ENCODE results near the gene LDB3. TPM values are rescaled to one million over a fixed set of nuclear protein-coding genes. Genes with fewer than 3 reads are reported as not detected.
A peak's percentile ranks its signal among the peaks of the same experiment; 100 is the strongest.

LDB3 gene
- total and polyA plus RNA-seq, 2 of the 8 experiments (the other 6 are each of a cell fraction or from before 2014, with no cell fraction given) = 0.20 to 0.43 TPM

DNA sequence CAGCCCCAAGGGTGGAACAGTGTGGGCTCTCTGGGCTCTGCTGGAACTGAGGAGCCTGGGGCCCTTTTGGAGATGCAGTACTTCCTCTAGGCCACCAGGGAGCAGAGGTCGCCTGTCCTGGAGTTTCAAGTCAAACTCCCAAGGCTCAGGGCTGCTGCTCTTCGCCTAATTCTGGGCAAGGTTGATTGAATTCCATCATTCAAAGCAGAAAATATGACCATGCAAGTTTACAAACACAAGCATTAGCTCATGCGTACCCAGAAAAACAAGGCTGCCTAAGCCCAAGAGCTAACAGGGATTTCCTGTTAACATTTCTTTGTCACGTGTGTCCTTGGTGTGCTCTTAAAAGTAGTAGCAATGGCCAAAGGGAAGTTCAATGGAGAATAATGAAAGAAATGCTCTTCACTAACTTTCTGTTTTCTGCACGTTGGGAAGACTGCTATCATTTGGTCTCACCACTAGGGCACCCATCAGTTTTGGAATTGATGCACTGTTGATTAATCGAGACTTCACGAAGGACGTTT is 20.1 kb downstream of the LDB3 start:
- no peaks in the 10 kb centered on the region; the same call in 1 of the 2 replicates for H3K23me2 ChIP-seq (ENCODE audit: low read depth, low read length)
- no peaks in the 10 kb centered on the region for H3K79me2 ChIP-seq (ENCODE audit: control insufficient read depth in 1 of 2, insufficient read depth in 2 of 2, low read length in 2 of 2)
- no peak overlapping the region for H2BK15ac ChIP-seq (ENCODE audit: low read length)
- H3K9me3 ChIP-seq (ENCODE audit: insufficient read depth in 2 of 2, low read depth in 1 of 2, low read length in 1 of 2) = no peaks in the 10 kb centered on the region
- H3K9ac ChIP-seq (replicated peaks in 1 of 4; ENCODE audit: extremely low read depth in 1 of 4, low read depth in 3 of 4, low read length in 3 of 4) = no peak overlapping the region
- H3K56ac ChIP-seq (replicated peaks; ENCODE audit: insufficient read length, low read depth, low read length) = no peak overlapping the region
- CTCF ChIA-PET (ENCODE audit: partially characterized antibody) = interaction anchor here (0.7 to 4.5 kb wide), 31 partner anchors 8 to 366 kb away, joined by 3 to 59 read pairs (median 5); partner anchors contain the start of genes ADIRF and SNCG
- H2BK12ac ChIP-seq (ENCODE audit: low read depth, low read length) = no peak overlapping the region
- H3K27ac ChIP-seq (ENCODE audit: low read depth, low read length) = no peak overlapping the region
- H3K79me1 ChIP-seq (ENCODE audit: low read depth, low read length) = no peaks in the 10 kb centered on the region
- no peak overlapping the region for H2BK120ac ChIP-seq (replicated peaks; ENCODE audit: low read depth, low read length)
- H3K36me3 ChIP-seq (ENCODE audit: control insufficient read depth in 2 of 4, insufficient read depth in 4 of 4, low read length in 3 of 4) = no peaks in the 10 kb centered on the region
- H3K4me3 ChIP-seq (ENCODE audit: extremely low read depth in 1 of 4, insufficient read depth in 2 of 4, low read depth in 3 of 4, low read length in 4 of 4) = no peak overlapping the region
- H4K20me1 ChIP-seq (replicated peaks in 1 of 2; ENCODE audit: control insufficient read depth in 1 of 2, insufficient read depth in 2 of 2, low read length in 2 of 2) = no peaks in the 10 kb centered on the region
- H3K4me1 ChIP-seq (replicated peaks in 1 of 4; ENCODE audit: control insufficient read depth in 3 of 4, insufficient read depth in 4 of 4, low read length in 3 of 4) = peaks cover 3 to 23% (median 9%) of the 10 kb centered on the region in 4 experiments; a peak in 6 of 7 replicates
- no peak overlapping the region for H2BK20ac ChIP-seq (ENCODE audit: low read length)
- POLR2A ChIA-PET (ENCODE audit: partially characterized antibody) = no interaction called here
- no peak overlapping the region; the same call in 1 of the 2 replicates for H3K18ac ChIP-seq (ENCODE audit: extremely low read depth, low read length)
- peak overlapping the region in 1 of 2 experiments; percentile 5; a peak in 2 of 4 replicates for H3K4me2 ChIP-seq (ENCODE audit: insufficient read depth in 1 of 2, low read depth in 2 of 2, low read length in 2 of 2)
- no peak overlapping the region for H3K23ac ChIP-seq (ENCODE audit: insufficient read length)
- FAIRE-seq (peak; percentile 94), DNase-seq (ENCODE audit: low read depth in 1 of 2, low spot score in 2 of 2) (peak; percentile 54 to 68)
- H3K14ac ChIP-seq (ENCODE audit: insufficient read length) = no peak overlapping the region
- no peak overlapping the region for H3K4ac ChIP-seq (replicated peaks; ENCODE audit: insufficient read length, low read depth, low read length)
- 46% methylated on average over 8 of the region's 8 CpGs; no CpG with 5 or more reads in 1 of the 2 experiments for WGBS, 2 experiments (ENCODE audit: extremely low coverage in 1 of 2, insufficient coverage in 1 of 2, insufficient read length in 1 of 2, insufficient replicate concordance in 2 of 2, low coverage in 1 of 2, low lambda C conversion rate in 2 of 2, missing lambda C conversion rate in 1 of 2)
- no peak overlapping the region for H4K5ac ChIP-seq (ENCODE audit: insufficient read length, low read depth, low read length)
- no peak overlapping the region for H4K91ac ChIP-seq (replicated peaks; ENCODE audit: insufficient read length, low read length)
- no peaks in the 10 kb centered on the region for H3K27me3 ChIP-seq (replicated peaks in 1 of 4; ENCODE audit: control insufficient read depth in 3 of 4, extremely low read depth in 1 of 4, insufficient read depth in 3 of 4, low read length in 3 of 4)
- peak overlapping the region; percentile 62 for H2AFZ ChIP-seq (ENCODE audit: low read length)
- no peak overlapping the region for H2BK5ac ChIP-seq (ENCODE audit: low read depth, low read length)
- no peak overlapping the region for H4K8ac ChIP-seq (ENCODE audit: extremely low read depth, insufficient read depth, low read length)
- H2AK5ac ChIP-seq (ENCODE audit: low read depth, low read length) = no peak overlapping the region
- TF ChIP-seq YY1 (IDR thresholded peaks at IDR 0.05; ENCODE audit: low read depth, low read length) = peak; percentile 37; the same call in 1 of the 2 replicates
- TF ChIP-seq, protein P1, sequence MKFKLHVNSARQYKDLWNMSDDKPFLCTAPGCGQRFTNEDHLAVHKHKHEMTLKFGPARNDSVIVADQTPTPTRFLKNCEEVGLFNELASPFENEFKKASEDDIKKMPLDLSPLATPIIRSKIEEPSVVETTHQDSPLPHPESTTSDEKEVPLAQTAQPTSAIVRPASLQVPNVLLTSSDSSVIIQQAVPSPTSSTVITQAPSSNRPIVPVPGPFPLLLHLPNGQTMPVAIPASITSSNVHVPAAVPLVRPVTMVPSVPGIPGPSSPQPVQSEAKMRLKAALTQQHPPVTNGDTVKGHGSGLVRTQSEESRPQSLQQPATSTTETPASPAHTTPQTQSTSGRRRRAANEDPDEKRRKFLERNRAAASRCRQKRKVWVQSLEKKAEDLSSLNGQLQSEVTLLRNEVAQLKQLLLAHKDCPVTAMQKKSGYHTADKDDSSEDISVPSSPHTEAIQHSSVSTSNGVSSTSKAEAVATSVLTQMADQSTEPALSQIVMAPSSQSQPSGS (IDR thresholded peaks at IDR 0.05; ENCODE audit: low read length) = no peak
- peak; percentile 96 to 99 for TF ChIP-seq RAD21 (IDR thresholded peaks at IDR 0.05 in 1 of 2, conservative IDR thresholded peaks at IDR 0.05 in 1 of 2; ENCODE audit: low read depth in 2 of 2, low read length in 2 of 2)

All from H1 (cell line).